Left lung (tissue), 10 donors: Measurements from ENCODE around the gene ACOT6. TPM values are rescaled to one million over a fixed set of nuclear protein-coding genes. Genes with fewer than 3 reads are reported as not detected.

ENCODE experiments used
- ATAC-seq: fragments of 200-7000 bp; cut with Tn5 transposase; one replicate; pipeline ENCODE4 v1.9.1; 2020; ENCODE audit warnings: moderate library complexity
- DNase-seq, 4 donors: peaks; one replicate each; pipeline ENCODE4 v3.0.0-alpha.2; 2013 to 2020
- H3K27ac ChIP-seq, 2 donors: fragments of 200-600 bp; sonication (generic) in 1 of 2; one replicate each; pipeline versions ENCODE4 v1.5.0 to v1.8.0; 2020 to 2021
- H3K27me3 ChIP-seq, 2 donors: fragments of 200-600 bp; sonication (generic) in 1 of 2; one replicate each; pipeline versions ENCODE4 v1.5.0 to v1.8.0; 2020 to 2021
- H3K36me3 ChIP-seq, 2 donors: fragments of 200-600 bp; sonication (generic) in 1 of 2; one replicate each; pipeline versions ENCODE4 v1.5.0 to v1.8.0; 2020 to 2021
- H3K4me1 ChIP-seq, 2 donors: fragments of 200-600 bp; one replicate each; pipeline ENCODE4 v1.8.0; 2021
- H3K4me3 ChIP-seq, 2 donors: fragments of 200-600 bp; sonication (generic) in 1 of 2; one replicate each; pipeline versions ENCODE4 v1.5.0 to v1.8.0; 2020 to 2021; ENCODE audit warnings: mild to moderate bottlenecking in 1 of 2
- H3K9me3 ChIP-seq, 2 donors: fragments of 200-600 bp; sonication (generic) in 1 of 2; one replicate each; pipeline versions ENCODE4 v1.5.0 to v1.8.0; 2020 to 2021
- CTCF ChIP-seq, 2 donors: fragments of 200-600 bp; sonication (generic) in 1 of 2; IDR thresholded peaks; one replicate each; pipeline versions ENCODE4 v1.5.0 to v1.8.0; 2021; ENCODE audit warnings: antibody characterized with exemption in 2 of 2
- intact Hi-C, 2 donors: fragments of 100-400 bp; cut with DNase I; formaldehyde crosslinking; loops; one replicate each; pipeline versions ENCODE4 v1.11.2 to v1.14.2; 2022
- polyA plus RNA-seq, 6 donors: library from polyadenylated mRNA; unstranded; fragments of 120-200 nt; gene quantifications; one replicate each; pipeline ENCODE4 v1.2.1, GENCODE V29; 2013; ENCODE audit not compliant: insufficient read length in 6 of 6
- total RNA-seq, 2 donors: library from RNA; stranded (reverse); fragmentation: NEBNext Ultra II Directional; extraction: Animal tissue kit (Norgen Biotek cat#: 25700); gene quantifications; one replicate each; pipeline ENCODE4 v1.2.1, GENCODE V29; 2021
- donor health status: DM: no; HTN: yes; CAD: no.
- donor health status: DM: no; HTN: no; CAD: no.

The ACOT6 gene
- total and polyA plus RNA-seq, 8 donors: not detected

GRCh38 chr14:73599499-73599898, 12.8 kb upstream of the ACOT6 start:
- no peaks in the 10 kb centered on the region for H3K36me3 ChIP-seq
- no peak overlapping the region for H3K4me3 ChIP-seq
- H3K27me3 ChIP-seq: no peaks in the 10 kb centered on the region
- no peak for ATAC-seq
- TF ChIP-seq CTCF (IDR thresholded peaks at IDR 0.05): no peak
- no peaks in the 10 kb centered on the region for H3K9me3 ChIP-seq
- H3K4me1 ChIP-seq: no peaks in the 10 kb centered on the region
- no peak overlapping the region for H3K27ac ChIP-seq
- DNase-seq: no peak
- intact Hi-C loops: no loop called here

GRCh38 chr14:73602994-73603393, 9.3 kb upstream of the ACOT6 start:
- ATAC-seq (no peak), DNase-seq (no peak)
- no peaks in the 10 kb centered on the region for H3K36me3 ChIP-seq
- intact Hi-C loops: no loop called here
- no peaks in the 10 kb centered on the region for H3K4me1 ChIP-seq
- no peaks in the 10 kb centered on the region for H3K9me3 ChIP-seq
- no peaks in the 10 kb centered on the region for H3K27me3 ChIP-seq
- no peak overlapping the region for H3K27ac ChIP-seq
- TF ChIP-seq CTCF (IDR thresholded peaks at IDR 0.05): no peak
- H3K4me3 ChIP-seq: no peak overlapping the region

GRCh38 chr14:73606271-73606670, 6.0 kb upstream of the ACOT6 start:
- ATAC-seq: no peak
- Histone ChIP-seq H3K27me3 (no peaks in the 10 kb centered on the region), H3K27ac (no peak overlapping the region), H3K9me3 (no peaks in the 10 kb centered on the region), H3K4me1 (no peaks in the 10 kb centered on the region), H3K4me3 (no peak overlapping the region), H3K36me3 (no peaks in the 10 kb centered on the region)
- intact Hi-C loops: no loop called here
- TF ChIP-seq CTCF (IDR thresholded peaks at IDR 0.05): no peak
- no peak for DNase-seq

- ATAC-seq (no peak), DNase-seq (no peak)
- Histone ChIP-seq H3K36me3 (no peaks in the 10 kb centered on the region), H3K4me3 (no peak overlapping the region), H3K9me3 (no peaks in the 10 kb centered on the region), H3K27ac (no peak overlapping the region), H3K4me1 (peaks cover 0 to 5% of the 10 kb centered on the region in 2 donors), H3K27me3 (peaks cover 0 to 7% of the 10 kb centered on the region in 2 donors)
- intact Hi-C loops: no loop called here
- TF ChIP-seq CTCF (IDR thresholded peaks at IDR 0.05): no peak
These were observed 5.1 kb upstream of the ACOT6 start for GRCh38 chr14:73607241-73607640.

- intact Hi-C loops: no loop called here
- H3K27me3 ChIP-seq: peaks cover 0 to 22% of the 10 kb centered on the region in 2 donors
- no peak overlapping the region for H3K4me3 ChIP-seq
- no peaks in the 10 kb centered on the region for H3K36me3 ChIP-seq
- no peak overlapping the region for H3K27ac ChIP-seq
- ATAC-seq (no peak), DNase-seq (no peak)
- peaks cover 0 to 9% of the 10 kb centered on the region in 2 donors for H3K4me1 ChIP-seq
- no peaks in the 10 kb centered on the region for H3K9me3 ChIP-seq
- no peak for TF ChIP-seq CTCF (IDR thresholded peaks at IDR 0.05)
These were observed 1.6 kb upstream of the ACOT6 start for GRCh38 chr14:73610687-73611086.
